HG02973 (cell line): ENCODE data around the gene FRMPD4.

Experiments
- ATAC-seq: cut with Tn5 transposase; IDR thresholded peaks from one replicate; pipeline ENCODE4 v1.9.1; 2021; ENCODE audit warnings: moderate library complexity; ENCODE audit not compliant: unreplicated experiment

FRMPD4 gene

DNA sequence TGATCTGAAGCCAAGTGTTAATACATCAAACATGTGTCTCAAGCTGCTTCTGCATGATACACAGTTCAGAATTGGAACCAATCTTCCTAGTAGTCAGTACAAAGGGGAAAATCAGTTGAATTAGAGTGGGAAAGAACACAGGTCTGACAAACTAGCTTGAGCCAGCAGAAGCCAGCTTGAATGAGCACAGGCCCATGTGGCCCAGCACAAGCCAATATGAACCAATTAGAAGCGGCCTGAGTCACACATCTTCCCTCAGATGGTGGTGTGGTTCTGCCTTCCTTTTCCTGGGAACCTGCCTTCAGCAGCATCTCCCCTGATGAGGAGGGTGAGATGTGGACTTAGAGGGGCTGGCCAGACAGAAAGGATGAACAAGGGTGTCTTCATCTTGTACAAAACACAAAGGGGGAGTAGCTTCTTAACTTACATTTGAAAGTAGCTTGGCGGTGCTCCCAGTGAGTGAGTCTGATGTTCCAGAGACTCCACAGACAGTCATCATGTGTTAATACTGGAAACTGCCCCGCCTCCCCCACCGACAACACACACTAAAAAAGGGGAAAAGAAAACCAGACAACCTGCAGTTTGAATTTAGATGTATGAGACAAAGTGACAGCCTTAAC, 72.0 kb downstream of the FRMPD4 start:
- ATAC-seq, result no peak

DNA sequence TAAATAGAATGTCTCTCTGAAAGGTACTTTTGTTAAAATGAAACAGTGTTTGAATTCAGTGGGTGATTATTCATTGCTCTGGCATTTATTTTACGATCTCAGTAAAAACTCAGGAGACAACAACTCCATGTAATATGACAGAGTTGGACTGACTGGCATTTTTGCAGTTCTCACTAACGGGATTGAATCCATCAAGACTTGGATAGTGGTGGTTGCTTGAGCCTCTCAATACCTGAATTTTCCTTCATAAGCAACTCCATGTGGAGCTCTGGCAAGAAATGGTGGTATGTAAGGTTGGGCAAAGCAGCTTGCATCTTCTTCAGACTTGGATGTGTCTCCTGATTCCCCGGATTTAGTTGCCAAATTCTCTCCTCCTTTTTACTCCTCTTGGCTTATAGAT, 72.7 kb downstream of the FRMPD4 start:
- no peak for ATAC-seq

DNA sequence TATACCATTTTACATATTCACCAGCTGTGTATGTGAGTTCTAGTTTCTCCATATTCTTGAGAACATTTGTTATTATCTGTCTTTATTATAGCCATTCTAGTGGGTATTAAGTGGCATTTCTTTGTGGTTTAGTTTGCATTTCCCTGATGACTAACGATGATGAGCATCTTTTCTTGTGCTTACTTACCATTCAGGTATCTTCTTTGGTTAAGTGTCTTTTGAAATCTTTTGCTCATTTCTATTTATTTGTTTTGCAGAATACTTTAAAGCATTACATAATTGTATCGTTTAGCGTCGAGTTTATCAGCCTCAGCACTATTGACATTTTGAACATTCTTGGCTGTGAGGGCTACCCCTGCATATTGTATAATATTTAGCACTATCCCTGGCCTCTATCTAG, 85.4 kb downstream of the FRMPD4 start:
- no peak for ATAC-seq

DNA sequence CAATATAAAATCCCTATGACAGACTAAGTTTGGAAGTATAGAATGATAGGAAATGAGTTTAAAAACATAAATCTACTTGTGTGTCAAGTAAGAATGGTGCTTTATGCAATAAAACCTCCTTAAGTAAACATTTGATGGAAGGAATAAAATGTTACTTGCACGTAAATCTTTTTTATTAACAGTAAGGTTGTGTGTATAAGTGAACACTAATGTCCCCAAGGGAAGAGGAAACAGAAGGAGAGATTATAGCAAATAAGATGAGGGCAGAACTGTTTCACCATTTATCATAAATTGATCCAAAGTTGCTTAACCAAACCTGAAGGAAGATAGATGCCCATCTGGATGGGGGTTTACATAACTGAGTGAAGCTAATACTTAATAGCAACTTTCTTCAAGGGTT, 86.8 kb downstream of the FRMPD4 start:
- no peak for ATAC-seq

DNA sequence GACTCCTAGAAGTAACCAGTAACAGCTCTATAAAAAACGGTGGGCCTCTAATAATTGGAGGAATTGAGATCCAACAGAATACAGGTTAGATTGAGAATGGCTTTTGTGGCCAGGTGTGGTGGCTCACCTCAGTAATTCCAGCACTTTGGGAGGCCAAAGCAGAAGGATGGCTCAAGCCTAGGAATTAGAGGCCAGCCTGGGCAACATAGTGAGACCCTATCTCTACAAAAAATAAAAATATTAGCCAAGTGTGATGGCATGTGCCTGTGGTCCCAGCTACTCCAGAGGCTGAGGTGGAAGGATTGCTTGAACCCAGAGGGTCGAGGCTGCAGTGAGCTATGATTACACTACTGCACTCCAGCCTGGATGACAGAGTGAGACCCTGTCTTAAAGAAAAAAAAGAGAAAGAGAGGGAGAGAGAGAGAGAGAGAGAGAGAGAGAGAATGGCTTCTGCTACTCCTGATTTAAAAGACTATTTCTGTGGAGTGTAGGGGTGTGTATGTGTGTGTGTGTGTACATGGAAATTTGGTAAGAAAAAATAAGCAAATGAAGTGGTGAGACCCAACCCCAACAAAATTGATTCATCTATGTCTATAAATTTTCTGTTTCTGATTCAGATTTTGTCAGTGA, 89.3 kb downstream of the FRMPD4 start:
- ATAC-seq, result no peak

DNA sequence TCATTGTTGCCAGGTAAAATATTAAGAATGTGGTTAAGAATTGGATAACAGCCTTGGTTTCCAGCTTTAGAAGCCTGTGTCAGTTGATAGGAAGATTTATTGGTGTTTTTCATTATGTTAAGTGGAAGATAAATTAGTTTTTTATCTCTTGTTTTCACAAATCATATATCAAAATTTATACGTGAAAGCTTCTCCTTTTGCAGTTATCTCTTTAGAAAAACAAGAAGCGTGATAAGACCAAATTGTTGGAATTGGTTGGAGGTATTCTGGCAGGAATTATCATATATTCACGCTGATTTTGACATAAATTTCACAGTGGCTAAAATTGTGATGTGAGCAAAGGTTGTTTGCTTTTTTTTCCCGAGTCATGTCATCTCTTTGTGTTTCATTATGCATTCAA, 90.6 kb downstream of the FRMPD4 start:
- ATAC-seq, result no peak

DNA sequence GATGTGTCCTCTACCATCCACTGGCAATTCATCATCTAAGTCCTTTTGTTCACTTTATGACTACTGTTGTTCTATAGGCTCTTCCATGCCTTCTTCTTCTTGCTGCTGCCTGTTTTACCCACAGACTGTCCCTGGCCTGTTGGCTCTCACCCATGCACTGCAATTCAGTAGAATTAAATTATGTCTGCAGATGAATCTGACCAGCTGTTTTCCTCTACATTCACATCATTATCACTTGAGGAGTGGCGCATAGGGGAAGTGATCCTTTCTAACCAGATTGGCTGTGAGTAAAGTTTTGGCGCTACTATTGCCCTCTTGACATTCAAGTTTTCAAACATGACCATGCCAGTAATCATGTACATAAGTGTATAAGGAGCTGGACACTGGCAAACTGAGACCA, 91.7 kb downstream of the FRMPD4 start:
- ATAC-seq, result no peak

DNA sequence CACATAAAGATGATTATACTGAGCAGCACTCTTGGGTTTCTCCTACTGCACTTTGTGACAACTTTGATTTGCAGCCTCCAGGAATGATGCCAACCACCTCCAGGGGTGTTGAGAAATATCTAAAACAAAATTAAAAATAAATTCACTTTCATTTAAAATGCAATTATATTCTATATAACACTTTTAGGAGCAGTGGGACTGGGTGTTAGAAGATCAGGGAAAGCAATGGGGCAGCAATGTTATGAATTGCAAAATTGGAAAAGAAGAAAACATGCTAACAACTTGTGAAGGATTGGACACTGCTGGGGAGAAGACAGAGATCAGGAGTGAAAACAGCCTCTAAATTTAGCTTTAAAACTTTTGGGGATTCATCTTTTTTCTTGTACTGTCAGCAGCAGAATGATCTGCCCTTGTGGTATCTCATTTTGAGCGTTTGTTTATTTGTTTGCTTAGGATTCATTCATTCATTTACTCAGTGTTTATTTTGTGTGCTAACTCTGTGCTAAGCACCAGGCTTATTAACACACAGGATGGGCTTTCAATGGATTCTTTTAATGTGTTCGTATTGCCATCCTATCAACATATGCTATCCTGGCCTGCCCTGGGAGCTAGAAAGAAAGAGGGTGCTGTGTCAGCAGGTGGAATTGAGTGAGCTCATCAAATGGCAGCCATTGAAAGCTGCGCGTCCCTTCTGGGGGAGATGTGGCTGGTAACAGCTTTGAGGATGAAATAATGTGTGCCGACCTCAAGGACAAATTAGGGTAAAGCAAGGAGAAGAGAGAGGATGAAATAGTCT, 96.5 kb downstream of the FRMPD4 start:
- ATAC-seq, result no peak

DNA sequence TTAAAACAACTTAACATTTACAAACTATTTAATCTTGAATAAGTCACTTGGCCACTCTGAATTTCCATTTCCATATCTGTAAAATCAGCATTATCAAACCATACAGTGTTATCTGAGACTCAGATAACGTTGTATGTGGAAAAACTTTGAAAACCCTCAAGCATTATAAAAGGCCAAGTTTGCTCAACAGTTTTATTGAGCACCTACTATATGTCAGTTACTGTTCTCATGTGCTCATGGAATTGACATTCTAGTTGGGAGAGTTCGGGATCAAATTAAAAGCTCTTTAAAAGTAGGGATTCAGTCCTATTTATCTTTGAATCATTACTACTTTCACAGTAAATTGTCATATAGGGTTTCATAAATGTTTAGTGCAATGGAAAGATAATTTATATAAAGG, 97.9 kb downstream of the FRMPD4 start:
- ATAC-seq, result no peak

DNA sequence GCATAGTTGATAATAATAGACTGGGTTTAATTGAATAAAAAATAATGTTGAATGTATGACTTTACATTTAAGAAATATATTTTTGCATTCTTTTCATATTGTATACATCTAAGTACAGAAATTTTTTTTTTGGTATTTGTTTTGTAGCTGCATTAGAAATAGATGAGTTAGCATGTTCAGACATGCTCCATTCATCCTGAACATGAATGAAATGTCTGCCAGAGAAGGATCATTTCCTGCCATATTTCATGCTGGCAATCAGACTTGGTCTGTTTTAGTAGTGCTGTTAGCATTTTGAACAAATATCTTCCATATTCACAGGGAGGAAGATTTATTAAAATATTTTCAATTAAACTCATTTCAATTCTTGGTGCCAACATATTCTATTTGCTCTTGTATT, 98.9 kb downstream of the FRMPD4 start:
- ATAC-seq, result no peak

DNA sequence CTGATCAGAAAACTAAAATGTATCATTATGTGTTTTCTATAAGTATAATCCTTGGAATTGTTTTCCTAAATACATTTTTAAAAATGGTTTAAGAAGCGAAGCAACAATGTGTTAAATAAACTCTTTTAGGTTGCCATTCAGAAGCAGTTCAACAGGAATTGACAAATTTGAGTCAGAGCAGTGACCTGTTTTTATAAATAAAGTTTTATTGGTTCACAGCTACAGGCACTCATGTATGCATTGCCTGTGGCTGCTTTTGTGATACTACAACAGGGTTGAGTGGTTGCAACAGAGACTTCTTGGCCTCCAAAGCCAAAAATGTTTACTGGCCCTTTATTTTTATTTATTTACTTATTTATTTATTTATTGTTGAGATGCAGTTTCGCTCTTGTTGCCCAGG, 99.5 kb downstream of the FRMPD4 start:
- no peak for ATAC-seq

DNA sequence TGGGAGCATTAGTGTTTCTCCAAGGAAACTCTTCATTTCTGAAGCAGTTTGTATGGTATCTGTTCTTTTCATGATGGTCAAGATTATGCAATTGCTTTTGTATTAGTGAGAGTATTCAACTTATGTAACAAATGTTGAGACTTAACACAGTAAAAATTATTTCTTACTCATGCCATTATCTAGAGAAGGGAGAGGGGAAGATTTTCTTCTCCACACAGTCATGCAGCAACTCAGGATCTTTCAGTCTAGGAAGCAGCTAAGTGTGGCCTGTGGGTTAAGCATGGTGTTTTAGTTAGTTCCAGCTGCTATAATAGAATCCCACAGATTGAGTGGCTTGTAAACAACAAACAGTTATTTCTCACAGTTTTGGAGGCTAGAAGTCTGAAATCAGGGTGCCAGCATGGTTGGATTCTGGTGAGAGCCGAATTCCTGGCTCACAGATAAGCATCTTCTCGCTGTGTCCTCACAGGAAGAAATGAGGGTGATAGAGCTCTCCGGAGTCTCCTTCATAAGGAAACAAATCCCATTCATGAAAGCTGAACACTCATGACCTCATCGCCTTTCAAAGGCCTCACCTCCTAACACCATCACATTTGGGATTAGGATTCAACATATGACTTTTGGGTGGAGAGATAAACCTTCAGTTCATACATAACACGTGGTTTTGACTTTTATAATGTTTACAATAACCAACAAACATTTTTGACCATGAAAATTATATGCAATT, 101.2 kb downstream of the FRMPD4 start:
- ATAC-seq, result no peak

DNA sequence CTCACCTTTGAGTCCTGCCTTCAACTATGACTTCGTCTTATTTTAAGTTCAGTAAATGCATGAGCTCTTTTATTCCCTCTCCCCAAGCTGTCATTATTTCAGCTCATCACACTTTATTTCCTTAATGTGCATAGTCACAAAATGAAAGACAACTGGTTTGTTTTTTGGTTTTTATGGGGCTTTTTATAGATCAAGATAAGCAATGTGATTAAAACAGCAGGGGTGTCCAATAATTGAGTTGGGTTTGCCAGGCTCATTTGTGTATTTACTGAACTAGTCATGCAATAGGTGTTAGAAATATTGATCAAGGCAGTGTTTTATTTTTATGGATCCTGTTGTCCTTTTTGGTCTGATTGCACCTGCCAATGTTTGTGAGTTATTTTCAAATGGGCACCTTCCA, 102.2 kb downstream of the FRMPD4 start:
- no peak for ATAC-seq

DNA sequence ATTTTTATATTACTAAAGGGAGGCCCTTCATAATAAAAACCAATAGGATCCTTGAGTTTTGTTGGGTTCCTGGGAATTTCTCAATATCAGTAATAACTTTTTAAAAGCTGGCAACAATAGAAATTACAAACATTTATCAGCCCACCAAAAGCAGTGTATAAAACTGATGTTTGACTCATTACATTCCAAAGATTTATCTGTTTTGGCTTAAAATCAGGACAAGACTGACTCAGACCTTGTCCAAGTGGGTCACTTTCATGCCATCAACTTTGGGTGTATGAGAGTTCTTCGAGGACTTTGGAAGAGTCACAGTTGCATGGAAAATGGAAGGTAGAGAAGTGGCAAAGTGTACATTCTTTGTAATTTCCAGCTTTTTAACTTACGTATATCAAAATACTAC, 102.8 kb downstream of the FRMPD4 start:
- ATAC-seq, result no peak

DNA sequence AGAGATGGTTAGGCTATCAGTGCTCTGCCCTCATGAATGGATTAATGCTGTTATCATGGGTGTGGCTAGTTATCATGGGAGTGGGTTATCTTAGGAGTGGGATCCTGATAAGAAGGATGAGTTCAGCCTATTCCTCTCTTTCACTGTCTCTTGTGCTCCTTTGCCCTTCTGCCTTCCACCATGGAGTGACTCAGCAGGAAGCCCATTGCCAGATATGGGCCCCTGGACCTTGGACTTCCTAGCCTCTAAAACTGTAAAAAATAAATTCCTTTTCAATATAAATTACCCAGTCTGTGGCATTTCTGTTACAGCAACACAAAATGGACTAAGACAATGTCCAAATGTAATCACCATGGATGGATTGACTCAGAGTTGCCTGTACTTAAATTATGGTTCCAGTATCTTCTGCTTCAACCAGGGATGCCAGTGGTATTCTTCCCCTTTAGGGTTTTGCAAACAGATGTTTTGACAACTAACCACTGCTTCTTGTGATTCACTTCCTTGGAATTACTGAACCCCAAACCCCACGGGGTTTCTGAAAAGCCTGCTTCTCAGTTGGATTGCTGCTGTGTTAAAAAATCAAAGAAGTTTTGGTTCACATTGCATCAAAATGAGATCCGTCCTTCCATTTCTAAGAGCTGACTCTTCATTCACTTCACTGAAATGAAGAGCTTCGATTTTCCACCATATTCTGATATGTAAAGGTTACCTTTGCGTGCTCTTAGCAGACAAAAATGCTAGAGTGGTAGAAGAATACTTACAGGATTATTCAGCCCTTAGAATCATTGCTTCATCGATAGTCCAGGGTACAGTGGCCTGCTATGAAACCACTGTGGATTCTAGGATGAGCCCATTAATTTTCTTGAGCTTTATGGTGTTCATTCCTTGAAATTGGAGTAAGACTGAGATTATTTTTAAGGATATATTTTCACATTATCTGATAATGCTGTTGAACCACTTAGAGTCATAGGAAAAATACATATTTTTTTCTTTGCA, 107.7 kb downstream of the FRMPD4 start:
- no peak for ATAC-seq

DNA sequence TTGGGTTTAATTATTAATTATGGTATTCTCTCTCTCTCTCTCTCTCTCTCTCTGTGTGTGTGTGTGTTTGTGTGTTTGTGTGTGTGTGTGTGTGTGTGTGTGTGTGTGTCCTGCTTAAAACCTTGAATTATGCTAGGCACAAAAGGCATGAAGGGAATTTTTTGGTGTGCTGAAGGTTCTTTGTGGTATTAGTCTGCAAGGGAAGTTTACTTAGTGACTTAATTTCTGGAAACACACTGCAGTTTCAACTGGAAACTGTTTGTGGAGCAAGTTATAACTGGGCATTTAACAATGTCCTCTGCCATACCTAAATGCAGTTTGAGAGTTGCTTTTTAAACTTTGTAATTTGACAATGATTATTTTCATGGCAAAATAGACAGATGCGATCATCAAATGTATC, 111.7 kb downstream of the FRMPD4 start:
- ATAC-seq, result no peak

DNA sequence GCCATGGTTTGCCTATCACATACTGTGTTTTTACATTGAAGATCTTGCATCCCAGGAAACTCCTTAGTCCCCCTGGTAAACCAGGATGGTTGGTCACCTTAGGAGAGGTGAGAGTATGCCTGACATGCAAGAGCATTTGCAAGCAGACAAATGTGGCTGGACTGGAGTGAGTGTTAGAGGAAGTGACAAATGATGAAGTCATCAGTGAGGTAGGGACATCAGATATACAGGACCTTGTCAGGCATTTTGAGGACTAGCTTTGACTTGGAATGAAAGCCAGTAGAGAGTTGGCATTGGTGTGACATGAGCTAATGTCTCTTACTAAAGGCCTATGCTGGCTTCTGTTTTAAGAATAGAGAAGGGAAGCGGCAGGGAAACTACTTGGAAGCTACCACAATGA, 124.9 kb downstream of the FRMPD4 start:
- ATAC-seq, result no peak

DNA sequence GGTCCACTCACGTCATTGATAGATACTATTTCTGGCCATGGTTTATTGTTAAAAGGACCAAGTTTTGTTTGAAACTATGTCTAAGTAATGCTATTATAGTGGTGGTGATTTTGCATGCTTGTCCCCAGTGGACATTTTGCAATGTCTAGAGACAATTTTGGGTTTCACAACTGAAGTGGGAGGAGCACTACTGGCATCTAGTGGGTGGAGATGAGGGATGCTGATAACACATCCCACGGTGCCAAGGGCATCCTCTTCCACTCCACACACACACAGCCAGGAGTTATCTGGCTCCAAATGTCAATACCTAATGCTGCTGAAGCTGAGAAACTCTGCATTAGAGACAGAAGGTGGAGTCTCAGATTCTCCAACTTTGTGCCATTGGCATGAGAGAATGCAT, 131.2 kb downstream of the FRMPD4 start:
- no peak for ATAC-seq

DNA sequence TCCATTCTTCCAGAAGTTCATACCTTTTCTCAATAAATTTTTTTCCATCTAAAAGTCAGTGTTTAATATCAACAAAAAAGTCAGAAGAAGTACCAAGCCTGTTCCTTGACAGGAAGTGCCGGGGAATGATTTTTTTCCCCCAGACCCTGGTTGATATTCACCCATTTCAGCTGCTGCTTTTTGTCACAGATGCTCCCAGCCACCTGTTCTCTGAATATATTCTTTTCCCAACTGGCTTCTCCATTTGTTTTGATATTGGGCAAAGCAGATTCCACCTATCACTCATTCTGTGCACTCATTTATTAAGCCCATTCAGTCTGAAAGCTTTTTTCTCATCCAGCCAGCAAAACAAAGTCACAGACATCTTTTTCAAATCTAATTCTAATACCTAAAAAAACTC, 139.9 kb downstream of the FRMPD4 start:
- no peak for ATAC-seq

DNA sequence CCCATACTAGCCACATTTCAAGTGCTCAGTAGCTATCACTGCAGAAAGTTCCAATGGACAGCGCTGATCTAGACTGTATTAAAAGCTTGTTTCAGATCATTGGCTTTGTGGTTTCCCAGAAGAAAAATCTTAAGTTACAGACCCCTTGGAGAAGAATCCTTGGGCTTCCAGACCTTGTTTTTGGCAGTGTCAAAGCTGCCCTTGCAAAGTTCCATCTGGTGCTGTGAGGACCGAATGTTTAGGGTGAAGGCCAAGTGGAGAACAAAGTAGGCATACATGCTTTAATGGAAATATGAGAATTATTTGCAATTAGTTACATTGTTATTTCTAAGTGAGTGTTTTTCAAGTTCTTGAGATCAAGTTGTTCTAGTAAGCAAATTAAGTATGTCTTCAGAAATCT, 144.7 kb downstream of the FRMPD4 start:
- ATAC-seq, result no peak
